ENCODE results near the gene S100A11.

Gene S100A11

GRCh38 chr1:152039461-152039860, 2.7 kb upstream of the S100A11 start:
- no peak for DNase-seq (ENCODE audit: low read depth in 2 of 2)

GRCh38 chr1:152038871-152039270, 2.1 kb upstream of the S100A11 start:
- no peak for DNase-seq (ENCODE audit: low read depth in 2 of 2)

DNA sequence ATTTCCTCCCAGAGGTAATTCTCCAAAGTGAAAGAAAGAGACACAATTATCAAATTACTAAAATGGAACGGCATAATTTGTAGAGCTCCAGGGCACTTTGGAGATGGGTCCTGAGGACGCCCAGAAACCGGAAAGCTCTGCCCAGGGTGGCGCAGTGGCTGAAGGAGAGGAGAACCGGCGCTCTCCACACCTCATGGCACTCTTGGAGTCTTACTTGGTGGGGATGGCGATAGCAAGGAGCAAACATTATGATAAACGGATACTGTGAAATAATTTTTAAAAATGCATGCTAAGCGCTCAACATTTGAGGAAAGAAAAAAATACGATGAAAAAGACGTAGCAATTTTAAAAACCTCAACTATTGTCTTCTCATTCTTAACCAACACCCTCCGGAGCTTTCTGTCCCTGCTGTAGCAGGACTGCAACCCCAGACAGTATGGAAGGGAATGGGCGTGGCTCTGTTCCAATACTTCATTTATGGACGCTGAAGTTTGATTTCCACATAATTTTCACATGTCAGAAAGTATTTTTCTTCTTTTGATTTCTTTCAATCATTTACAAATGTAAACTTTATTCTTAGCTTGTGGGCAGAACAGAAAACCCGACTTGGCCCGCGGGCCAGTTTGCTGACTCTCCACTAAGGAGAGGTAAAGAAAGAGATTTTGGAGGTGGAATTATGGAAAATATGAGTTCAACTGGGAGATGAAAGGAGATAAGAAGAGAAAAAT, 1.1 kb downstream of the S100A11 start:
- DNase-seq (ENCODE audit: low read depth in 2 of 2) = no peak

DNA sequence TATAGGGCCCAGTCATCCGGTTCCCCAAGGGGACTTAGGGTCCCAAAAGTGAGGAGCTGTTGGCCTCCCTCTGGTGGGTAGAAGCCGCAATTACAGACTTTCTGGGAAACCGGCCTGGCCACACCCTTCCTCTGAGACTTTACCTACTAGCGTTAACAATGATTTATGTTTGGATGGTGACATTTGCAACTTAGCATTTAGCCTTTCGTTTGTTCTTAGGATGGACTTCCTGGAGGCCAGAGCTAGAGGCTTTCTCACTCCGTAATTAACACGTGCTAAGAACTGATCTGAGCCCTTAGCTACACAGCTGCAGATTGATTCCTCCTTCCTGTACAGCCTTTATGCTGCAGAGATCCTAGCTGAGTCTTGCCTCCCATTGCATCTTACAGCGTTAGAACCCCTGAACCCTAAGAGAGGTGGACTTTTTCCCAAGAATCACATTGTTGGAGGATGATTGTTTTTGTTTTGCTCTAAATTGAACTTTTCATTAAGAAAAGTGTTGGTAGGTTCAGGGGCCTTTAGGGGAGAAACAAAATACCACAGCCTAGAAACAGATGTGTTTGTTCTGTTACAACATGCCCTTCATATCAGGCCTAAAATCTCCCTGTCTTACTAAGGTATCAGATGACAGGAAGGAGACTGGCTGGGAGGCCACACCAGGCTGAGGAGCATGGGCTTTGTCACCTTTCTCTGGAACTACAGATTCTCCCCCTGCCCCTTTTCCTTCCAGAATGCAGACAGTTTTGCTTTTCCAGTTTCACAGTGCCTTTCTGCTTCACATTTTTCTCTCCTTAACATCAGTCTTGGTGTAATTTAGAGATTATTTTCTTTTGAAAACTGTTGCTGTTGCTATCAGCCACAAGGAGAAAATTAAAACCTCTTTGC, 1.9 kb downstream of the S100A11 start:
- DNase-seq (ENCODE audit: low read depth in 2 of 2) = peak; percentile 32 to 33

GRCh38 chr1:152034324-152034653, 2.5 kb downstream of the S100A11 start:
- DNase-seq (ENCODE audit: low read depth in 2 of 2) = no peak

DNA sequence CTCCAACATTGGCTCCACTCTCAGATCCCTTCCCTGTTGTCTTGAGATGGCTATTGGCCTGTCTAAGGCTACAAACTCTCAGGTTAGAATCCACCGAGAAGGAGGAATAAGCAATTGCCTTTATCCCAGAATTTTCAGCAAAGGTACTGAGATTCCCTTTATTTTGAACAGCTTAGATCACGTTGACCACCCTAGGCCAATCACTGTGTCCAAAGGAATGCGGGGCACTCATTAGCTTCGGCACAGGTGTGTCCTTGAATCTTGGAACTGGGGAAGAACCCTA, 6.9 kb downstream of the S100A11 start:
- no peak for DNase-seq (ENCODE audit: low read depth in 2 of 2)

GRCh38 chr1:152029144-152029928, 7.5 kb downstream of the S100A11 start:
- no peak for DNase-seq (ENCODE audit: low read depth in 2 of 2)

DNA sequence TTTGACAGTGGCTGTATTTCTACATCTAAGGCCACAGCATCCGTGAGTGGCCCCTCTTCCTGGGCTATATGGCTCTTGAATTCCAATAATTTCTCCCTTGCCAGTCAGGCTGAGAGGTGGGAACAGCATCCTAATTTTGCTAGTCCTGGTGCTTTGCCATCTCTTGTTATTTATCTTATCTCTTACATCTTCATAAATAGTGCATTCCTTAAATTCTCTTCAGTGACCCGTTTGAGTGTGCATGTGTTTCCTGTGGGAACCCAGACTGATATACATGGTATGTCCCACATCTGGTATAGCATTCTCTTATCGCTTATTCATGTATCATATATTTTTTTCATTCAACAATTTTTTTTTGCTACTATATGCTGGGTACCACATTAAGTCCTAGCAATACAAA, 9.9 kb downstream of the S100A11 start:
- no peak for DNase-seq (ENCODE audit: low read depth in 2 of 2)

DNA sequence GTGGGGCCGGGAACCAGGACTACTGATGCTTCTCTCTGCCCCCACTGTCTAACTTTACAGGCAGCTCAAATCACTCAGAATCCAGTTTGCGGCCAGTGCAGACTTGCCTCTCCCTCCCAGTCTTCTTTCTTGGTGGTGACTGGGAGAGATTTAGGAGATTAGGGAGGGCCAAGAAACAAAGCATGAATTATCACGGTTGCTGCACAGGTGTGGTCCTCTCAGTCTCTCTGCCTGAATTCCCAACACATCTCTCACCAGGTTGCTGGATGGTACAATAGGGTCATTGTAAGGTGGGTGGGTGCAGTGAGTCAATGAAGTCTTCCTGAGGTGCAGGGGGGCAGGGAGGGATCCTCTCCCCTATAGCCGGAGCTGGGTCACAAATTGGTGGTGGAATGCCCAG, 12.6 kb downstream of the S100A11 start:
- no peak for DNase-seq (ENCODE audit: low read depth in 2 of 2)

GRCh38 chr1:152023221-152023620, 13.6 kb downstream of the S100A11 start:
- DNase-seq (ENCODE audit: low read depth in 2 of 2) = no peak

DNA sequence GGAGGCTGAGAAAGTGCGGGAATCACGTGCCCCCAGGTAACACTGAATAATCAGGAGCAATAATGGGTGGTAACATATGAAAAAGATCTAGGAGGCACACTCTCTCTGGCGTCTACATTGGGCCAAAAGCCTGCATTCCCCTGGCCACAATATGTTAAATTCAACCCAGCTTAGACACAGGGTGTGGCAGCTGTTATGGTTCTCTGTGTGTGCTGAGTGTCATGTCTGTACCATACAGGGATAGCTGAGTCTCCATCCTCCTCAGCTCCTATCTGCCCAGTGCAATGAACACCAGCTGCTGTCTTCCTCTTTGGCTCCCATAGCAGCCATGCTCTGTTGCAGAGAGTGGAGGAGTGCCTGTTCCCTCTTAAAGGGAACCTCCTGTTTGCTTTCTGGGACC, 14.3 kb downstream of the S100A11 start:
- DNase-seq (ENCODE audit: low read depth in 2 of 2) = no peak

GRCh38 chr1:152021569-152021968, 15.2 kb downstream of the S100A11 start:
- no peak for DNase-seq (ENCODE audit: low read depth in 2 of 2)

- DNase-seq (ENCODE audit: low read depth in 2 of 2) = no peak
Observed at GRCh38 chr1:152020849-152021248, 16.0 kb downstream of the S100A11 start.

- no peak for DNase-seq (ENCODE audit: low read depth in 2 of 2)
Observed at GRCh38 chr1:152018537-152018936, 18.3 kb downstream of the S100A11 start.

DNA sequence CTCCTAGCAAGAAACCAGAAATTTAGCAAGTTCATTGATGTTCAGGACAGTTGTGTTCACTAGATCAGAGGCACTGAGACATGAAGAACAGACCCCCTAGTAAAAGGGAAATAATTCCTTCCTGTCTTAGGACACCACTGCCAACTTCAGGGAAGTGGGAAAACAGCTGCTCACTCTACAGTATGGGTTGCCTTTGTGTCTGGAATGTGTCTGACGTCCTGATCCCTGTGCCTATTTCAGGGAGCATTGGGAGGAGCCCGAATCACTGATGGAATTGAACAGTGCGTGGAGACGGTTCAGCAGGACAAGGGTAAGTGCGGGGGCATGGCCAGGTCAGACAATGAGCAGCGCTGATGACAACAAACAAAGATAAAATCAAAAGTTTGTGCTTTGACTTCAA, 21.0 kb downstream of the S100A11 start:
- no peak for DNase-seq (ENCODE audit: low read depth in 2 of 2)

DNA sequence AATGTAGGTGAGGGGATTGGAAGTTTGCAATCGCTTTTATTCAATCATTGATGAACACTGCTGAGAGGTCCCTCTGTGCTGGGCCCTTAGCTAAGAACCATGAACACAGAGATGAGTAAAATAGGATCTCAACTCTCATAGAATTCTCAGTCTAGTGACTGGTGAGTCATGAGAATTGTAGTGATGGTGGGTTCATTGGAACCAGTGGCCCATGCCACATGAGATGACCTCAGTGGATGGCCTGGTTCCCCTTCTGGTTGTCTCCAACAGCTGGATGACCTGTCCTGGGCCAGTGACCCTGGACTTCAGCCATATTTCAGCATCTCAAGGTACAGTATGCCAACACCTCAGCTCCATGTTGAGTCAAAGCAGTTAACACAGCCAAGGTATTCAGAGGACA, 21.9 kb downstream of the S100A11 start:
- no peak for DNase-seq (ENCODE audit: low read depth in 2 of 2)

- DNase-seq (ENCODE audit: low read depth in 2 of 2) = no peak
Observed at GRCh38 chr1:152013664-152014237, 23.1 kb downstream of the S100A11 start.

GRCh38 chr1:152009691-152010090, 27.1 kb downstream of the S100A11 start:
- DNase-seq (ENCODE audit: low read depth in 2 of 2) = no peak

GRCh38 chr1:152007047-152007446, 29.8 kb downstream of the S100A11 start:
- DNase-seq (ENCODE audit: low read depth in 2 of 2) = no peak

DNA sequence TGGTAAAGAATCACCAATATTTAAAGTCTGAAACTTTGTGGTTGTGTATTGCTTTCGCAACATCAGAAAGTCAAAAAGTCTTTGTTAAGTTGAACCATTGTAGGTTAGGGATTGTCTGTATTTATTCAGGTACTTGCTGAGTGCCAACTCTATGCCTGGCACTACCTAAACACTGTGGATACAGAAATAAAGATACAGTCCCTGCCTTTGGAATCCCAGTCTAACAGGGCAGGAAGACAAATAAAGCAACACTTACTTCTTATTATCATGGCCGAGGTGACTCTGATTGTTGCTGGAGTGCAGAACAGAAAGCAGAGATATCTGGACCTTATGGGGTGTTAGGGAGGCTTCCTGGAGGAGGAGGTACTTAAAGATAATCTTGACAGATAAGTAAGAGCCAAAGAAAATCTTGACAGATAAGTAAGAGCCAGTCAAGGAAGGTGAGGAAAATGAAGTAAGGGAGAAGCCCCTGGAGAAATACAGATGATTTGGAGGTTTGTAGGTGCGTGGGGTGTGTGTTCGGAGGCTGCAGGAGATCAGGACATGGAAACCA, 31.4 kb downstream of the S100A11 start:
- no peak for DNase-seq (ENCODE audit: low read depth in 2 of 2)

DNA sequence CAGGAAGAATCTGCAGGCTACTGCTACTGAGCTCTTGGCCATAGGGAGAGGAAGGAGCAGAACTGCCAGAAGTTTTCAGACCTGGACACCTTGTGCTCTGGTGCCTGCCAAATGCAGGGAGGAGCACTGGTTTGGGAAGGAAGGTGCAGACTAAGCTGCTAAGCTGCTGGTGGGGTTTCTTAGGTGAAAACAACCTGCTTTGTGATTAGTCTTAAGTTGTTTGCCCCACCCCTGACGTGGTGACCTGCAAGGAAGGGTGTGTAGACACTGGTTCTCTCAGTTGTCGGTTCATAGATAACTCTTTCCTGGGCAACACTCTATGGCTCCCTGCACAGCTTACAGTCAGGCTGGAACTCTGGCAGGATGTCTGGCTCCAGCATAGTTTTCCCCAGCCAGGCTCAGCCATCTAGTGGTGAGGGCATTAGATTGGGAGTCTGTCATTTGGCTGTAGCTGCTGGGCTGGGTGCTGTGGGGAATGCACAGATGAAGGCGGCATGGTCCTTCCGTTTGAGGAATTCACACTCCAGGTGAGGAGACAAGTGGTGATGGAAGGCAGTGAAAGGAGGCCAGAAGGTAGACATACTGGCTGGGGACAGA, 32.9 kb downstream of the S100A11 start:
- no peak for DNase-seq (ENCODE audit: low read depth in 2 of 2)

DNA sequence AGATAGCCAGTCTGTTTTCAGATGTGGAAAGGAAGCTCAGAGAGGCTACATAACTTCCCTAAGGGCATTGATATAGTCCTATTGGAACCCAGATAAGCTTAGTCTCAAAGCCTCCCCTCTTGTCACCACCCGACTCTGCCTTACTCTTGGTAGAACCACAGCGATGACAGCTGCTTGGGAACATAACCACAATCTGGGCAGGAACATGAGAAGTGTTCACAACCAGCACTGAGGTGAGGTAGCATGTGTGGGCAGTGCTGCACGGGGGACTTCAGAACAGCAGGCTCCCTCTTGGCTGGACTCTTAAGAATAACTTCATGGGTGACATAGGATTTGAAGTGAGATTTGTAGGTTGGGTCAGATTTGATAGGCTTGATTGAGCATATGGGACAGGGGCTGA, 33.8 kb downstream of the S100A11 start:
- DNase-seq (ENCODE audit: low read depth in 2 of 2) = no peak
